GM21737 (cell line): ENCODE results near the gene SPAST.
A peak's percentile ranks its signal among the peaks of the same experiment; 100 is the strongest.
"Not testable (repeated sequence)": the region's sequence is repeated elsewhere in the genome, so short reads cannot be mapped to it uniquely, and the experiment has no call there.

Experiments
- ATAC-seq: cut with Tn5 transposase; IDR thresholded peaks from one replicate; pipeline ENCODE4 v1.9.1; 2021; ENCODE audit warnings: mild to moderate bottlenecking, moderate library complexity; ENCODE audit not compliant: unreplicated experiment

The SPAST gene

DNA sequence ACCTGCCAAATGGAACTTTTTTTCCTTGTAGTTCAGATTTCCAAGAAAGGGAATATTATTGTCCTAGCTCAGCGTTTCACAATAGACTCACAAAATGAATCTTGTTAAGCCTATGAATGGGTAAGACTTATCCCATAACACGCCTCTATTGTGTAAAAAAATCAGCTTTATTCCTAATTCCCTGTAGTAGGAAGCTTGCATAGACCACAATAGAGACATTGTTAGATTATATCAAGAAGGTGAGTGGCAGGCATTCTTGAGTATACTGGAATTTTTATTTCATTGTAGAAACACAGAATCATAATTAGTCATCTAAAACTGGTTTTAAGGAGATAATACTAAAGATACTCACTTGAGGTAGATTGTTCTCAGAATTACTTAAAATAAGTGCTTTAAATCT, 55.8 kb downstream of the SPAST start:
- ATAC-seq, result no peak

GRCh38 chr2:32124660-32125059, 61.3 kb downstream of the SPAST start:
- ATAC-seq, result no peak

- ATAC-seq, result no peak
These were observed 65.3 kb downstream of the SPAST start for GRCh38 chr2:32128636-32129035.

GRCh38 chr2:32129086-32129485, 65.7 kb downstream of the SPAST start:
- ATAC-seq, result no peak

DNA sequence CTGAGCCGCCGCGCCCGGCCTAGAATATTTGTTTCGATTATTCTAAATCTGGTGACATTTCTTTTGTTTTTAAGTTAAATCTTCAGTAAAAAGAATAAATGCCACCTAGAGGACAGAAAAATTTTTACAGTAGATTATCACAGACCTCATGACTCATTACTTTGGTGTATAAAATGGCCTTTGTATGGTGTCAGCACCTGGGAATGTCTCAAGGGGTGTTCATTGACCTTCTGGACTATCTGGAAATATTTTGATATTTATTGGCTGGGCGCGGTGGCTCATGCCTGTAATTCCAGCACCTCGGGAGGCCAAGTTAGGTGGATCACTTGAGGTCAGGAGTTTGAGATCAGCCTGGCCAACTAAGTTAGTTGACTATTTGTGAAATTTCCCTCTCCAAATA, 72.1 kb downstream of the SPAST start:
- no peak for ATAC-seq

- no peak for ATAC-seq
These were observed 72.7 kb downstream of the SPAST start for GRCh38 chr2:32136097-32136496.

DNA sequence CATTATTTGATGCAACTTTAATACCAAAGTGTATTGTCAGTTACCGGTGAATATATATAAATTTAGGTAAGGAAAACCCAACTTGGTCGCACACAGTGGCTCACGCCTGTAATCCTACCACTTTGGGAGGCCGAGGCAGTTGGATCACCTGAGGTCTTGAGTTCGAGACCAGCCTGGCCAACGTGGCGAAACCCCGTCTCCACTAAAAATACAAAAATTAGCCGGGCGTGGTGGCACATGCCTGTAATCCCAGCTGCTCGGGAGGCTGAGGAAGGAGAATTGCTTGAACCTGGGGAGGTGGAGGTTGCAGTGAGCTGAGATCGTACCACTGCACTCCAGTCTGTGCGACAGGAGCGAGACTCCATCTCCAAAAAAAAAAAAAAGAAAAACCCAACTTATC, 88.2 kb downstream of the SPAST start:
- ATAC-seq, result not testable (repeated sequence)

GRCh38 chr2:32159678-32160077, 96.3 kb downstream of the SPAST start:
- ATAC-seq, result no peak

DNA sequence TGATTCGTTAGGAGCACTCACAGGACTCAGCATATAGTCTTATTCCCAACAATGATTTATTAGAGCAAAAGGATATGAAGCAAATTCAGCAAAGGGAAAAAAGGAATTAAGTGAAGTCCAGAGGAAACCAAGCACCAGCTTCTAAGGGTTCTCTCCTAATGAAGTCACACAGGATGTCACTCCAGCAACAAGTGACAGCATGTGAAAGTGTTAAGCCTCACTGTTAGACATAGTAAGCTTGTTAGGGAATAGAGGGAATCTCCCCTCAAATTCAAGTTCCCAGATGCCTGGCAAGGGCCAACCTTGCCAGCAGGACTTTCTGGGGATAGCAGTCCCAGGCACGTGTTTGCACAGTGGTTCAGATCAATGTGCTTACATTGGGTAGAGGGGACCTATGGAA, 97.9 kb downstream of the SPAST start:
- ATAC-seq, result no peak

- not testable (repeated sequence) for ATAC-seq
These were observed 100.9 kb downstream of the SPAST start for GRCh38 chr2:32164254-32164653.

DNA sequence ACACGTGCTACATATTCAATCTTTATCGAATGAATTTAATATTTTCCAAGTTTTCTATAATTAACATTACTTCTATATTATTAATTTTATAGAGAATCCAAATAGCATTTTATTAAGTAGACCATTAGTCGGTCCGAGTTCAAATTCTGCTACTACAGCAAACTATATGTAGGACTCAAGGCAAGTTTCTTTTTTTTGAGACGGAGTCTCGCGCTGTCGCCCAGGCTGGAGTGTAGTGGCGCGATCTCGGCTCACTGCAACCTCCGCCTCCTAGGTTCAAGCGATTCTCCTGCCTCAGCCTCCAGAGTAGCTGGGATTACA, 101.6 kb downstream of the SPAST start:
- ATAC-seq, result not testable (repeated sequence)

DNA sequence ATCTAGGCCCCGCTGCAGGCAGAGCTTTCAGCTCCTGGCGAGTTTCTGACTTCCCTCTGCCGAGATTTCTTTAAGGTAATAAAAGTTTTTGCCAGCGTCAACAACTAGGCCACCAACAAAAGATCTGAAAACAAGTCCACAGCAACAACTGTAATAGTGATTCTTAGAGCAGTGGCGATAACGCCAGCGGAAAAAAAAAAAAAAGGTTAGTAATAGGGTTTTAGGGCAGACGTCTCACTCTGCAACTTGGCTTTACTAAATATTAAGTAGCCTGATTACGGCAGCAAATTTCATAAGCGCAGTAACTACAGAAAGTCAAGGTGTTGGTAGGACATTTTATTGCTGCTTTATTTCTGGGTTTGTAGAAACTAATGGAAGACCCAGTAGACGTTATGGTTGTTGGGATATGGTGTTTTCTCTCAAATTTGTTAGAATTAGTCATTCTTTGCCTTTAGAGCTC, 102.8 kb downstream of the SPAST start:
- no peak for ATAC-seq

GRCh38 chr2:32168513-32168912, 105.2 kb downstream of the SPAST start:
- peak; percentile 39 for ATAC-seq

GRCh38 chr2:32172870-32173269, 109.5 kb downstream of the SPAST start:
- no peak for ATAC-seq

GRCh38 chr2:32182667-32183066, 119.3 kb downstream of the SPAST start:
- no peak for ATAC-seq

GRCh38 chr2:32189011-32189410, 125.7 kb downstream of the SPAST start:
- ATAC-seq, result no peak

DNA sequence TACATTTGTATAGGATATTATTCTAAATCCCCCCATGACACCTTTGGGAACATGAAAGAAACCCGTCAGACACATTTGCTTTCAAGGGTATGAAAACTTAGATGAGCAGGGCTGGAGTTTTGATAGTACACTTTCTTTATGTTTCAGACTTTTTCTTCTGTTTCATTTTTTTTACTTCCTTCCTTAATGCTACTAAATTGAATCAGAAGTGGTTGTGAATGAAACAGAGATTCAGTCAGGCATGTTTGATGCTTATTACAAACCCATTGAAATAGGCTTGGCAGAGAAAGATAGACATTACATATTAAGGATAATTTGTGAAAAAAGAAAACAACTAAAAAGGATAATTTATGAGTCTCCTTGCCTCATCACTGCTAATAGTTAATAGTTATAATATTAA, 129.1 kb downstream of the SPAST start:
- ATAC-seq, result no peak

DNA sequence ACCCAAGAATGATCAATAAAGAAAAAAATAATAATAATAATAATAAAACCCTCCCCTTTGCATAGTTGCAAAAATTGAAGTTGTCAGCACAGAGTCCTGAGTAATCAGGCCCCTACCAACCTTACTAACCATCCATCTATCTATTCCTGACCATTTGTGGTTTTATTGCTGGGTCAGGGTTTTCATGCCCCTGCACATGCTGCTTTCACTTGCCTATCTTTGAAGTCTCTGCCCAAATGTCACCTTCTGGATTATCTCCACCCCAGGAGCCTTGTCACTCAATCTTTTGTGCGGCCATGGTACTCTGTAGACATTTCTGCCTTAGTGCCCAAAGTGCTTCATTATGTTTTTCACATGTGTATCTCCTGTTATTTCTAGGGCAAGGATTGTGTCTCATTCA, 137.5 kb downstream of the SPAST start:
- no peak for ATAC-seq

- ATAC-seq, result not testable (repeated sequence)
These were observed 140.1 kb downstream of the SPAST start for GRCh38 chr2:32203428-32203827.
